ENCODE data around the gene CPN1.
"Not testable (repeated sequence)": the region's sequence is repeated elsewhere in the genome, so short reads cannot be mapped to it uniquely, and the experiment has no call there.

The CPN1 gene

DNA sequence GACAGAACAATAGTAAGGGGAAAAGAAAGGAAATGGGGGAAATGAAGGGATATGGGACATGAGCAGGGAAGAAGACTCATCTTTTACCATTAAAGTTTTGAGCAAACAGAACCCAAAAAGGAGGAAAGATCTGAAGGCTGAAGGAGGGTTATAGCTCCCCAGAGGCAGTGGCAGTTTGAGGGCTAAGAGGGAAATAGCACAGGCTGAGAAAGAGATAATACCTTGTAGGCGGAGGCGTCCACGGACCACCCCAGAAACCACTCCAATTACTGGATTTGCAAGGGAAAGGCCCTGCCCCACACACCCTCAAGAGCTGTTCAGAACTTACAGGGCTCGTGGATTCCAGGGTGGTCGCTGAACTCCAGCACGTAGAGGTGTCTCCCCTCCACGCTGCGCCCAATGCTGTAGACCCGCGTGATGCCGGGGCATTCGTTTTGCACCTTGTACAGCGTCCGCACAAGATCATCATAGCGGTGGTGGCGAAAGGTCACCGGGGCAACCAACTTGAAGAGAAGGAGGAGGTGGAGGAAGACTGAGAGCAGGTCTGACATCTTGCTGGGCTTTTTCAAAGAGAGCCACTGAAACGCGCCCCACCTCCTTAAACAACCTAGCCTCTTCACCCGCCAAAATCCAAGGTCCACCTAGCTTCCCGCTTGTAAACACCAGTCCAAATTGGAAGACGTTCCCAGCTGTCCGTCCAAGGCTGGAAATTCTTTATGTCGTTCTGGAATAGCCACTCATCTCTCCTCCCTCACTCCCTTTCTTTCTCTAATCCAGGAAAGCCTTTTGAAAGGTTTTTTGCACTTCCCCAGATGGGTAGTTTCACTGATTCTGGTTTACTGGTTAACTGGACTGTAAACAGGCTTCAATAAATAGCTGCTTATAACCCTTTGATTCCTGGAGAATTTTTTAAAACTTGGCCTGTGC, at the start of gene CPN1:
Gene CPN1, minus strand, starts transcription at position 795 of the 927 bp plus-strand sequence. Its CDS starts 244 bp downstream, at position 551.
- in situ Hi-C loops (cut with MboI; ENCODE audit: low sequenced_read_pairs): no loop called here

DNA sequence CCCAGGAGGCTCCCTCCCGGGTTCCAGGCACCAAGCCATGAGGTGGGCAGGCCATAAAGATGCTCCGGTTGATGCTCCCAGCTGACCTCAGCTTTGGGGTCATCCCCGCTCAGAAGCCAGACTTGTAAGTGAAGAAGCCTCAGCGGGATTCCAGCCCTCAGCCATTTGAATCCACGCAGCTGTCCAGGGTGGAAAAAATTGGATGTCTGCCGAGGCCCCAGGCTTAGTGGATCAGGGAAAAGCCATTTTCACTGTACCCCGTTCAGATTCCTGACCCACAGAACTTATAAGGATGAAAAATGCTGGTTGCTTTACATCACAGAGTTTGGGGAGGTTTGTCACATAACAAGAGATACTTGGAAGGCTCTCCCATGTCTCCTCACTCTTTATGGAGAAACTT, 49.2 kb upstream of the CPN1 start:
- in situ Hi-C loops (cut with MboI; ENCODE audit: low sequenced_read_pairs): no loop called here

DNA sequence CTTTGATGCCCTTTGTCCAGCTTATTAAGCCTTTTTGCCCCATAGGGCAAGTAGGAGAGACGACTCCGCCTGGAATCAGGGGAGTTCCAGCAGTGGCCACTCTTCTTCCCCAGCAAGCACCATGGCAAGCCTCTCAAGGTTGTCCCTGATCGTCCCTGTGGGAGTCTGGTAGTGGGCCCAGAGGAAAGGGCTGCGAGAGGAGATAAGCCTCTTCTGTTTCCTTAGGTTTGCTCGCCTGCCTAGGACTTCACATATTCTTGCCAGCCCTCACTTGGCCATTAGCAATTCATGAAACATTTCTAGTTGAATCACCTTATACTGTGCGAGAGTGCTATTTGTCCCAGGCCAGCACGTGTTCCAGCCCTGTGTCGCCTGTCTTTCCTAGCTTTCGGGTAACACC, 47.8 kb upstream of the CPN1 start:
- in situ Hi-C loops (cut with MboI; ENCODE audit: low sequenced_read_pairs): no loop called here

DNA sequence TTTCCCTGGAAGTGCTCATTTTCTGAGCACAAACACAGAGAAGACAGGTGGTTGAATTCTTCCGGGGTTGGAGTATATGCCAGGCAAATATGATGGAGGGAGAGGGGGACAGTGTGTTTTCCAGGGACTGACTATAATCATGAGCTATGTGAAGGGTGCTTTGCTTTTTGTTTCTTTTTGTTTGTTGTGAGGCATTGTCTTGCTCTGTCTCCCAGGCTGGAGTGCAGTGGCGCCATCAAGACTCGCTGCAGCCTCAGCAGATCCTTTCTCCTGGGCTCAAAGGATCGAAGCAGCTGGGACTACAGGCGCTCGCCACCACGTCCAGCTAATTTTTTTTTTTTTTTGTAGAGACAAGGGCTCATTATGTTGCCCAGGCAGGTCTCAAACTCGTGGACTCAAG, 47.3 kb upstream of the CPN1 start:
- in situ Hi-C loops (cut with MboI; ENCODE audit: low sequenced_read_pairs): no loop called here

DNA sequence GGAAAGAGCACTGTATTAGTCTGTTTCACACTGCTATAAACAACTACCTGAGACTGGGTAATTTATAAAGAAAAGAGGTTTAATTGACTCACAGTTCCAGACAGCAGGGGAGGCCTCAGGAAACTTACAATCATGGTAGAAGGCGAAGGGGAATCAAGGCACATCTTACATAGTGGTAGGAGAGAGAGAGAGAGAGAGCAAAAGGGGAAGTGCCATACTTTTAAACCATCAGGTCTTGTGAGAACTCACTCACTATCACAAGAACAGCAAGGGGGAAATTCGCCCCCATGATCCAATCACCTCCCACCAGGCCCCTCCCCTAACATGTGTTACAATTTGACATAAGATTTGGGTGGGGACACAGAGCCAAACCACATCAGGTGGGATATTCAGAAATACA, 43.7 kb upstream of the CPN1 start:
- in situ Hi-C loops (cut with MboI; ENCODE audit: low sequenced_read_pairs): not testable (repeated sequence)

DNA sequence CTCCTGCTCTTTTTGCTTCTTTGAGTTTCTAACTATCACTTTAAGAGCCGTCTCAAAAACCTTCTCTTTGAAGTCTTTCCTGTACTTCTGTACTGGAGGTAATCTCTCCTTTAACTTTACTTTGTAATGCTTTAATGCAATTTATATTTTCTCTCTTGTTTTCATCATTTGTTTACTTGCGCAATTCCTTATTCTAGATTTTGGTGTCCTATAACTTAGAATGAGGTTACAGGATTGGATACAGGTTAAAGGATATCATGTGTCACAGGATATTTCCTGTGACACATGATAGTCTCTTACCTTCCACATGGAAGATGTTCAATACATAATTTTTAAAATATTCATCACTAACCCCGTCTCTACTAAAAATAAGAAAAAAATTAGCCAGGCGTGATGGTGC, 42.4 kb upstream of the CPN1 start:
- in situ Hi-C loops (cut with MboI; ENCODE audit: low sequenced_read_pairs): no loop called here

DNA sequence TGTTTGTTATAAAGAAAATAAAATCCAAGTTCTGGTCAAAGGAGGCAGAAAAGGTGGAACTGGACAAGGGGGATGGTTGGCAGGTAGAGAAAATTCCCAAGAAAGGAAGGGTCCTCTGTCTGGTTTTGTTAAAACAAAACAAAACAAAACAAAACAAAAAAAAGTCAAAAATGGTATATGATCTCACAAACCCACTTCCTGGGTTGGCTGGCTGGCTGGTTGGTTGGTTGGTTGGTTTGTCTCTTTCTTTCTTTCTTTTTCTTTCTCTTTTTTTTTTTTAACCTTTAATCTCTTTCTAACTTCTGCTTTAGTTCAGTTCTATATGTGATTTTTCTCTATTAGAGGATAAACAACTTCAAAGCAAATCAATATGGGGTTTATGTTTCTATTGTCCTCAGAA, 41.1 kb upstream of the CPN1 start:
- in situ Hi-C loops (cut with MboI; ENCODE audit: low sequenced_read_pairs): no loop called here

DNA sequence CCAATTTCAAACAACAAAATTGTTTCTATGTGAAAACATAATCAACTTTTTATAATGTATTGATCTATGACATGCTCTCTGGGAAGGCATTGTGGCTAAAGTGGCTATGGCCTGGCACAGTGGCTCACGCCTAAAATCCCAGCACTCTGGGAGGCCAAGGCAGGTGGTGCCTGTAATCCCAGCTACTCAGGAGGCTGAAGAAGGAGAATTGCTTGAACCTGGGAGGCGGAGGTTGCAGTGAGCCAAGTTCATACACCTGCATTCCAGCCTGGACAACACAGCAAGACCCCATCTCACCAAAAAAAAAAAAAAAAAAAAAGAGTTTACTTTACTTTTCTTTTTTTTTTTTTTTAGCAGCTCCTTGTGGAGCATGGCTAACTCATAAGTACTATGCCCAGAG, 38.9 kb upstream of the CPN1 start:
- in situ Hi-C loops (cut with MboI; ENCODE audit: low sequenced_read_pairs): no loop called here

DNA sequence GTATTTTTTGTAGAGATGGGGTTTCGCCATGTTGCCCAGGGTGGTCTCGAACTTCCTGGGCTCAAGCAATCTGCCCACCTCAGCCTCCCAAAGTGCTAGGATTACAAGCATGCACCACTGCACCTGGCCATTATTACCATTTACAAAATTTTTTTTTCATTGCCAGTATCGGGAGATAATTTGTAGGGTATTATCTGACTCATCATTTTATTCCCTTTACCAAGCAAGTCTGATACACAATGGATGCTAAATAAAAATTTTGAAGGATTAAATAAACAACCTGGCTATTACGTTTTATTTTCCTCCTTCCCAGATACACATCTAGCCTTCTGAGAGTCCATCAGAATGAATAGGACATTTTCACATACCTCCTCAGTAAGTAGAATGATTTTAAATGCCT, 38.1 kb upstream of the CPN1 start:
- in situ Hi-C loops (cut with MboI; ENCODE audit: low sequenced_read_pairs): no loop called here

DNA sequence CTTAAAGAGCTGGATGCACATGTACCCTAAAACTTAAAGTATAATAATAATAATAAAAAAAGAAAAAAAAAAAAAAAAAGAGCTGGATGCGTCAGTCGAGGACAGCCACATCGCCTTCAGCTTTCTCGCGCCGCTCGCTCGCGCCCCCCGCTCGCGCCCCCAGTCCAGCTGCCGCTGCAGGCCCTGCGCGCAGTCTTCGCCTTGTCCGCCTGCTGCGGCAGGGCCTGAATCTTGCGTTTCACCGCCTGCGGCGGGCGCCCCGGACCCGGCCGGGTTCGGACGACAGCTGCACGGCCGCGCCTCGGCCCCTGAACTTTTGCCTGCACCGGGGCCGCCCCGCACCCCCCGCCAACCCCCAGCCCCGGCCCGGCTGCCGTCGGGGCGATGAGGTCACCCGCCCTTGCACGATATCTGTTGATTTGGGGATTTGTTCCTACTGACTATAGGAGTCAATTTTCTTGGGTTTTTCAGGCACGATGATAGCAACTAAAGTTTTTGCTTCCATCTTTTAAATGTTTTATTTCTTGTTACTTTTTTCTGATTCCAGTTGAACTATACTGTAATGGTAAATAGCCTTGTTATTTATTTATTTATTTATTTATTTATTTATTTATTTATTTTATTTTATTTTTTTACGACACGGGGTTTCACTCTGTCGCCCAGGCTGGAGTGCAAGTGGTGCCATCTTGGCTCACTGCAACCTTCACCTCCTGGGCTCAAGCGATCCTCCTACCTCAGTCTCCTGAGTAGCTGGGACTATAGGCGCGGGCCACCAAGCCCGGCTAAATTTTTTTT, 33.5 kb upstream of the CPN1 start:
- in situ Hi-C loops (cut with MboI; ENCODE audit: low sequenced_read_pairs): no loop called here

DNA sequence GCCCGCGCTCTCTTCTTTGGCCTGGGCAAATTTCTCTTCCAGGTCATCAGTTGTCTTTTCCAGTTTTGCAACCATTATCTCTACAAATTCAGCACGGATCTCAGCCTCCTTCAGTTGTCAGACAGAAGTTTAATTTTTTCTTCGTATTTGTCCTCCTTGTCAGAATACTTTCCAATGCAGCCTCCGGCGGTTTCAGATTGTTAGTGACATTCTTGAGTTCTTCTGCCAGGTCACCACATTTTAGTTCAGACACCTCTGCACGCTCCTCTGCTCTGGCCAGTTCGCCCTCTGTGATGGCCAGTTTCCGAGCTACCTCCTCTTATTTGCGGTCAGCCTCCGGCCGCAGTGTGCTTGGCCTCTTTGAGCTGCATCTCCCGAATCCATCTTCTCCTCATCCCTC, 32.8 kb upstream of the CPN1 start:
- in situ Hi-C loops (cut with MboI; ENCODE audit: low sequenced_read_pairs): no loop called here

DNA sequence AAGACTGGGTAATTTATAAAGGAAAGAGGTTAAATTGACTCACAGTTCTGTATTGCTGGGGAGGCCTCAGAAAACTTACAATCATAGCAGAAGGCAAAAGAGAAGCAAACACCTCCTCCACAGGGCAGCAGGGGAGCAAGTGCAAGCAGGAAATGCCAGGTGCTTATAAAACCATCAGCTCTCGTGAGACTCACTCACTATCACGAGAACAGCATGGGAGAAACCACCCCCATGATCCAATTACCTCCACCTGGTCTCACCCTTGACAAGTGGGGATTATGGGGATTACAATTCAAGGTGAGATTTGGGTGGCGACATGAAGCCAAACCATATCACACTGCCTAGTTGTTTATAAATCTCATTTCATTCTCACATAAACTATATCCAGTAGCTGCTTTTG, 28.0 kb upstream of the CPN1 start:
- in situ Hi-C loops (cut with MboI; ENCODE audit: low sequenced_read_pairs): no loop called here

DNA sequence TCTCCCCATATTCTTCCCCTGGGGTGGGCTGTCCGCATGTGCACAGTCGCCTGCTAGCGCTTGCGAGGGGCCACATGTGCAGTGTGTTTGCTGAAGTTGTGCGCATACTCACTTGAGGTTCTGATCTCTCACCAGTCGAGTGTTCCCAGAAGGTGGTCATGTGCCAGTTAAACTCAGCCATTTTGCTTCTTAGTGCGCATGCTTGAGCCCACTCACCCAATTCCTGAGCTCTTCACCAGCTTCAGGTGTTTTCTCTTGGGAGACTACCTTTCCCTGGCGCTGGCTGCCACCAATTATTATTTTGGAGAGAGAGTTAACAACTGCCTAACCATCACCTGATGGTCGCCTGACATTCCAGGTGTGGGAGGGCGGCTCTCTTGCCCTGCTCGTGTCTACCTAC, 25.2 kb upstream of the CPN1 start:
- in situ Hi-C loops (cut with MboI; ENCODE audit: low sequenced_read_pairs): no loop called here

DNA sequence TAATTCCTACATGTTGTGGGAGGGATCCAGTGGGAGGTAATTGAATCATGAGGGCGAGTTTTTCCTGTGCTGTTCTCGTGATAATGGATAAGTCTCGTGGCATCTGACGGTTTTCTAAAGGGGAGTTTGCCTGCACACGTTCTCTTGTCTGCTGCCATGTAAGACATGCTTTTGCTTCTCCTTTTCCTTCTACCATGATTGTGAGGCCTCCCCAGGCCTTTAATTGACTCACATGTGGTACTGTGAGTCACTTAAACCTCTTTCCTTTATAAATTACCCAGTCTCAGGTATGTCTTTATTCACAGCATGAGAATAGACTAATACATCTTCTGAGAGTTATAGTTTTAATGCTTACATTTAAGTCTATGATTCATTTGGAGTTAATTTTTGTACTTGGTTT, 22.6 kb upstream of the CPN1 start:
- in situ Hi-C loops (cut with MboI; ENCODE audit: low sequenced_read_pairs): no loop called here

DNA sequence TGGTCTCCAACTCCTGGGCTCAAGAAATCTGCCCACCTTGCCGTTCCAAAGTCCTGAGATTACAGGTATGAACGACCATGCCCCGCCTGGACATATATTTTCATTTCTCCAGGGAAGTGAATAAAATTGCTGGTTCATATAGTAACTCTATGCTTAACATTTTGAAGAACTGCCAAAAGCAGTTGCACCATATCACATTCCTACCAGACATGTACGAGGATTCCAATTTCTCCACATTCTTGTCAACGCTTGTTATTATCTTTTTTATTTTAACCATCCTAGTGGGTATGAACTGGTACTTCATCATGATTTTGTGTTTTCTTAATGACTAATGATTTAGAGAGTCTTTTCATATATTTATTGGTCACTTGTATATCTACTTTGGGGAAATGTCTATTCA, 21.9 kb upstream of the CPN1 start:
- in situ Hi-C loops (cut with MboI; ENCODE audit: low sequenced_read_pairs): no loop called here

DNA sequence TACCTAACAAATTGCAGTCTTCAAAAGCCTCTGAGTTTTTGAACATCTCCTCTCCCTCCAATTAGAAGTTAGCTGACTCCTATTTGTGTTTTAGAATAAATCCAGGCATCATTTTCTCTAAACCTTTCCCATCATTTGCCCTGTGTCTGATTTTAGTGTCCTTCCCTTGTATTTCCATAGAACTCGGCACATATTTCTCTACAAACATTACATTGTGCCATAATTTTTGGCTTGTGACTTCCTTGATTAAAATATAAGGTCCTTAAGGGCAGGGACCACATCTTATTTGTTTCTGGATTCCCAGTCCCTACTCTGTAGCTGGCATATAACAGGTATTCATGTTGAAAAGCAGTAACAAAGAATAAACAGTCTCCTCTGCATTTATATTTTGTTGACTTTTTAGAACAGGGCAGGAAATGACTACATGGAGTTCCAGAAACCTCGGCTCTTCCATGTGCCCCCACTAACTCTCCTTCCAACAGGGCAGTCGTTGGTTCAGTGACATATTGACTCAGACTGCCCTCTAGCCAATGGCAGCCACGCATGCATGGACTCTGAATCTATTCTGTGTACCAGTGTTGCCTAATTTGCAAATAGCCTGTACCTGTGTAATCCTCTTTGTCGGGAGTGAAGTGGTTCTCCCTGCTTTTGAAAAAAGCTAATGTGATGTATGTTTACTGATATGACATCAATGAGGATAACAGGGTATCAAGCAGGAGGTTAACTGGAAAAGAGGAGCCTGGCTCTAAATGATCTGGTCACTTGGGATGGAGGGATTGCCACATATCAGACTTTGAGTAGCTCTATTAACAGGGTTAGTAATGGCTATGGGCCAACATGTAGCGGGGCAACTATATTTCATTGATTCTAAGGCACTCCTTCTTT, 19.8 kb upstream of the CPN1 start:
- in situ Hi-C loops (cut with MboI; ENCODE audit: low sequenced_read_pairs): no loop called here

DNA sequence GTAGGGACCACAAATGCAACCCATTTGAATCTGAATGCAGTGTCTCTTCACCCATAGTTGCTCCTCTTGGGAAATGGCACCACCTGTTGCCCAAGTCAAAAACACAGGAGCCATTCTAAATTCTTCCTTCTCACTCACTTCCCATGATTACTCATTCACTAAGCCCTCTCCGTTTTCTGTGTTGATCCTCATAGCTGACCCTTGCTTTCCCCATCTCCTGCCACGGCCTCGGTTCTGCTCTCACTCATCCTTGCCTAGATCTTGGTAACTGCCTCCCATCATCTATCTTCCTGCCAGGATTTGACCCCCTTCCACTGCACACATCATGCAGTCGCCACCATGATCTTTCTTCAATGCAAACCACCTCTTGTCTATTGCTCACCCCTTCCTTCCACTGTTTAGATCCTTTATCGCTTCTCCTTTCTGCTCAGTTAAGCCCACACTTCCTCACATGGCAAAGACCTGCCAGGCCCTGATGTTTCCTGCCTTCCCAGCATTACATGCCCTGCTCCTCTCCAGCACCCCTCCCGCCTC, 19.0 kb upstream of the CPN1 start:
- in situ Hi-C loops (cut with MboI; ENCODE audit: low sequenced_read_pairs): no loop called here

DNA sequence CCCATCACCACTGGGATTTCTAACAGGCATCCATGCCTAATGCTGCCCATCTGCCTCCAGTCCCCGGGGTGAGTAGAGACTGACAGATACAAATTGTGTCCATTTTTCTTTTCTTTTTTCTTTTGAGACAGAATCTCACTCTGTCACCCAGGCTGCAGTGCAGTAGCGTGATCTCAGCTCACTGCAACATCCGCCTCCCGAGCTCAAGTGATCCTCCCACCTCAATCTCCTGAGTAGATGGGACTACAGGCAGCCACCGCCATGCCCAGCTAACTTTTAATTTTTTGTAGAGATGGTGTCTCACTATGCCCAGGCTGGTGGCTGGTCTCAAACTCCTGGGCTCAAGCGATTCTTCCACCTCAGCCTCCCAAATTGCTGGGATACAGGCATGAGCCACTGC, 7.6 kb upstream of the CPN1 start:
- in situ Hi-C loops (cut with MboI; ENCODE audit: low sequenced_read_pairs): no loop called here

DNA sequence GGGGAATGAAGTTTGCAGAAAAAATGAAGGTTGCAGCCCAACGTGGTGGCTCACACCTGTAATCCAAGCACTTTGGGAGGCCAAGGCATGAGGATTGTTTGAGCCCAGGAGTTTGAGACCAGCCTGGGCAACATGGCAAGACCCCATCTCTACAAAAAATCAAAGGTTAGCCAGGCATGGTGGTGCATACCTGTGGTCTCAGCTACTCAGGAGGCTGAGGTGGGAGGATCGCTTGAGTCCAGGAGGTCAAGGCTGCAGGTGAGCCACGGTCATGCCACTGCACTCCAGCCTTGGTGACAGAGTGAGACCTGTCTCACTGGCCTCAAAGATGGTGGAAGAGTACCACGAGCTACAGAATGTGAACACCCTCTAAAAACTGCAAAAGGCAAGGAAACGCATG, 5.0 kb upstream of the CPN1 start:
- in situ Hi-C loops (cut with MboI; ENCODE audit: low sequenced_read_pairs): not testable (repeated sequence)

DNA sequence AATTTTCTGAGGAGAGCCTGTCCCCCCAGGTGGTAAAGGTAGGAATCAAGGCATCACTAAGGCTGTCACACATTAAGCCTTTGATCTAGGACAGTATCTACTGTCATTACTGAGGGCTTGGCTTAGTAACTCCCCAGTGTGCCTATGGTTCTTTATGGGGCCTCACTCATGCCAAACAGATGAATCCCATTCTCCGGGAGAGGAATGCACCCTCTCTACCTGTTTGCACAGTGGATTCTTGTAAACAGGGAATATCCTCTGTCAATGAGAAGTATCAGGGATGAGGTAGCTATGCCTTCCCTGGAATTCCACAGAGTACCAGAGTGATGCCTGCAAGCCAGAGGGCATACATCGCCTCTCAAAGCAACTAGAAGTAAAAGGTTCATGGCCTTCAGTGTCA, 3.9 kb upstream of the CPN1 start:
- in situ Hi-C loops (cut with MboI; ENCODE audit: low sequenced_read_pairs): no loop called here

DNA sequence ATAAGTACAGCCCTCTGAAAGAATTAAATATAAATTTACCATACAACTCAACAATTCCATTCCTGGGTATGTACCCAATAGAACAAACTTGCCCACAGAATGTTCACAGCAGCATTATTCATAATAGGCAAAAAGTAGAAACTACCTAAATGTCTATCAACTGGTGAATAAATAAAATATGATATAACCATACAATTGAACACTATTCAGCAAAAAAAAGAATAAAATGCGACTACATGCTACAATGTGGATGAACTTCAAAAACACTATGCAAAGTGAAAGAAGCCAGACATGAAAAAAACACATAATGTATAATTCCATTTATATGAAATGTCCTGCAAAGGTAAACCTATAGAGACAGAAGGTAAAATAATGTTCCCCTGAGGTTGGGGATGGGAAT, 2.0 kb upstream of the CPN1 start:
- in situ Hi-C loops (cut with MboI; ENCODE audit: low sequenced_read_pairs): no loop called here
